ENCODE results near the gene CBLL2.
"Not testable (repeated sequence)": the region's sequence is repeated elsewhere in the genome, so short reads cannot be mapped to it uniquely, and the experiment has no call there.

The CBLL2 gene

GRCh38 chrX:22272613-22273012, at the start of gene CBLL2:
TSS of gene CBLL2 (plus strand) at chrX:22272913. CDS start at chrX:22272992, 79 bp downstream.
- Mint-ChIP-seq H3K36me3 (no peaks in the 10 kb centered on the region), H3K27ac (no peak within 1 kb of the TSS), H3K9me3 (ENCODE audit: low read depth) (no peaks in the 10 kb centered on the region), H3K4me1 (ENCODE audit: low read depth) (no peaks in the 10 kb centered on the region), H3K4me3 (no peak within 1 kb of the TSS), H3K27me3 (no peaks in the 10 kb centered on the region)

GRCh38 chrX:22234380-22234779, 38.3 kb upstream of the CBLL2 start:
- peaks cover 2% of the 10 kb centered on the region for H3K36me3 Mint-ChIP-seq
- no peak overlapping the region for H3K4me3 Mint-ChIP-seq
- no peaks in the 10 kb centered on the region for H3K9me3 Mint-ChIP-seq (ENCODE audit: low read depth)
- no peak overlapping the region for H3K27ac Mint-ChIP-seq
- peaks cover 2% of the 10 kb centered on the region for H3K27me3 Mint-ChIP-seq
- no peaks in the 10 kb centered on the region for H3K4me1 Mint-ChIP-seq (ENCODE audit: low read depth)

GRCh38 chrX:22237479-22237878, 35.2 kb upstream of the CBLL2 start:
- H3K4me1 Mint-ChIP-seq (ENCODE audit: low read depth), result no peaks in the 10 kb centered on the region
- peaks cover 3% of the 10 kb centered on the region for H3K27me3 Mint-ChIP-seq
- no peak overlapping the region for H3K27ac Mint-ChIP-seq
- peaks cover 2% of the 10 kb centered on the region for H3K36me3 Mint-ChIP-seq
- H3K4me3 Mint-ChIP-seq, result no peak overlapping the region
- no peaks in the 10 kb centered on the region for H3K9me3 Mint-ChIP-seq (ENCODE audit: low read depth)

- H3K4me3 Mint-ChIP-seq, result no peak overlapping the region
- no peaks in the 10 kb centered on the region for H3K4me1 Mint-ChIP-seq (ENCODE audit: low read depth)
- H3K9me3 Mint-ChIP-seq (ENCODE audit: low read depth), result no peaks in the 10 kb centered on the region
- no peak overlapping the region for H3K27ac Mint-ChIP-seq
- no peaks in the 10 kb centered on the region for H3K36me3 Mint-ChIP-seq
- H3K27me3 Mint-ChIP-seq, result no peaks in the 10 kb centered on the region
Observed at GRCh38 chrX:22246620-22247019, 26.1 kb upstream of the CBLL2 start.

GRCh38 chrX:22247169-22247568, 25.5 kb upstream of the CBLL2 start:
- Mint-ChIP-seq H3K27ac (no peak overlapping the region), H3K4me1 (ENCODE audit: low read depth) (no peaks in the 10 kb centered on the region), H3K4me3 (no peak overlapping the region), H3K27me3 (no peaks in the 10 kb centered on the region), H3K36me3 (no peaks in the 10 kb centered on the region), H3K9me3 (ENCODE audit: low read depth) (no peaks in the 10 kb centered on the region)

GRCh38 chrX:22248401-22248800, 24.3 kb upstream of the CBLL2 start:
- Mint-ChIP-seq H3K9me3 (ENCODE audit: low read depth) (no peaks in the 10 kb centered on the region), H3K27ac (no peak overlapping the region), H3K4me1 (ENCODE audit: low read depth) (no peaks in the 10 kb centered on the region), H3K27me3 (no peaks in the 10 kb centered on the region), H3K36me3 (no peaks in the 10 kb centered on the region), H3K4me3 (no peak overlapping the region)

GRCh38 chrX:22249371-22249770, 23.3 kb upstream of the CBLL2 start:
- no peak overlapping the region for H3K27ac Mint-ChIP-seq
- no peaks in the 10 kb centered on the region for H3K36me3 Mint-ChIP-seq
- H3K4me1 Mint-ChIP-seq (ENCODE audit: low read depth), result no peaks in the 10 kb centered on the region
- H3K4me3 Mint-ChIP-seq, result no peak overlapping the region
- no peaks in the 10 kb centered on the region for H3K9me3 Mint-ChIP-seq (ENCODE audit: low read depth)
- H3K27me3 Mint-ChIP-seq, result no peaks in the 10 kb centered on the region

GRCh38 chrX:22268706-22269105, 4.0 kb upstream of the CBLL2 start:
- H3K27ac Mint-ChIP-seq, result no peak overlapping the region
- no peak overlapping the region for H3K4me3 Mint-ChIP-seq
- H3K4me1 Mint-ChIP-seq (ENCODE audit: low read depth), result no peaks in the 10 kb centered on the region
- H3K9me3 Mint-ChIP-seq (ENCODE audit: low read depth), result no peaks in the 10 kb centered on the region
- no peaks in the 10 kb centered on the region for H3K36me3 Mint-ChIP-seq
- peaks cover 2% of the 10 kb centered on the region for H3K27me3 Mint-ChIP-seq

GRCh38 chrX:22273714-22274317, 1.1 kb downstream of the CBLL2 start:
- Mint-ChIP-seq H3K36me3 (no peaks in the 10 kb centered on the region), H3K4me3 (no peak overlapping the region), H3K27me3 (no peaks in the 10 kb centered on the region), H3K9me3 (ENCODE audit: low read depth) (no peaks in the 10 kb centered on the region), H3K4me1 (ENCODE audit: low read depth) (no peaks in the 10 kb centered on the region), H3K27ac (no peak overlapping the region)

- no peaks in the 10 kb centered on the region for H3K9me3 Mint-ChIP-seq (ENCODE audit: low read depth)
Observed at GRCh38 chrX:22276781-22277180, 4.1 kb downstream of the CBLL2 start.

GRCh38 chrX:22278375-22278774, 5.7 kb downstream of the CBLL2 start:
- H3K27me3 Mint-ChIP-seq, result no peaks in the 10 kb centered on the region
- no peaks in the 10 kb centered on the region for H3K4me1 Mint-ChIP-seq (ENCODE audit: low read depth)
- H3K9me3 Mint-ChIP-seq (ENCODE audit: low read depth), result no peaks in the 10 kb centered on the region
- H3K4me3 Mint-ChIP-seq, result no peak overlapping the region
- H3K27ac Mint-ChIP-seq, result no peak overlapping the region
- H3K36me3 Mint-ChIP-seq, result no peaks in the 10 kb centered on the region

More at GRCh38 chrX:22276781-22277180, 4.1 kb downstream of the CBLL2 start:
- no peaks in the 10 kb centered on the region for H3K36me3 Mint-ChIP-seq
- no peaks in the 10 kb centered on the region for H3K4me1 Mint-ChIP-seq (ENCODE audit: low read depth)
- no peaks in the 10 kb centered on the region for H3K27me3 Mint-ChIP-seq
- no peak overlapping the region for H3K4me3 Mint-ChIP-seq
- H3K27ac Mint-ChIP-seq, result no peak overlapping the region

GRCh38 chrX:22289209-22289608, 16.5 kb downstream of the CBLL2 start:
- not testable (repeated sequence) for H3K4me1 Mint-ChIP-seq (ENCODE audit: low read depth); H3K27me3 Mint-ChIP-seq; H3K27ac Mint-ChIP-seq; H3K9me3 Mint-ChIP-seq (ENCODE audit: low read depth); H3K36me3 Mint-ChIP-seq; H3K4me3 Mint-ChIP-seq

GRCh38 chrX:22296871-22297270, 24.2 kb downstream of the CBLL2 start:
- Mint-ChIP-seq H3K27me3 (peaks cover 1% of the 10 kb centered on the region), H3K9me3 (ENCODE audit: low read depth) (no peaks in the 10 kb centered on the region), H3K4me1 (ENCODE audit: low read depth) (no peaks in the 10 kb centered on the region), H3K27ac (no peak overlapping the region), H3K4me3 (no peak overlapping the region), H3K36me3 (no peaks in the 10 kb centered on the region)

GRCh38 chrX:22300130-22300529, 27.4 kb downstream of the CBLL2 start:
- H3K9me3 Mint-ChIP-seq (ENCODE audit: low read depth), result no peaks in the 10 kb centered on the region
- peaks cover 4% of the 10 kb centered on the region for H3K27me3 Mint-ChIP-seq
- no peaks in the 10 kb centered on the region for H3K36me3 Mint-ChIP-seq
- no peak overlapping the region for H3K27ac Mint-ChIP-seq
- H3K4me3 Mint-ChIP-seq, result no peak overlapping the region
- no peaks in the 10 kb centered on the region for H3K4me1 Mint-ChIP-seq (ENCODE audit: low read depth)

GRCh38 chrX:22310779-22311178, 38.1 kb downstream of the CBLL2 start:
- no peaks in the 10 kb centered on the region for H3K4me1 Mint-ChIP-seq (ENCODE audit: low read depth)
- H3K4me3 Mint-ChIP-seq, result no peak overlapping the region
- H3K9me3 Mint-ChIP-seq (ENCODE audit: low read depth), result no peaks in the 10 kb centered on the region
- no peak overlapping the region for H3K27ac Mint-ChIP-seq
- peaks cover 1% of the 10 kb centered on the region for H3K27me3 Mint-ChIP-seq
- H3K36me3 Mint-ChIP-seq, result no peaks in the 10 kb centered on the region

GRCh38 chrX:22313766-22314165, 41.1 kb downstream of the CBLL2 start:
- H3K27me3 Mint-ChIP-seq, result peaks cover 1% of the 10 kb centered on the region
- no peak overlapping the region for H3K4me3 Mint-ChIP-seq
- no peak overlapping the region for H3K27ac Mint-ChIP-seq
- no peaks in the 10 kb centered on the region for H3K9me3 Mint-ChIP-seq (ENCODE audit: low read depth)
- no peaks in the 10 kb centered on the region for H3K4me1 Mint-ChIP-seq (ENCODE audit: low read depth)
- H3K36me3 Mint-ChIP-seq, result no peaks in the 10 kb centered on the region
